GM10266 (cell line): ENCODE data around the gene UPK1A.
"Not testable (repeated sequence)": the region's sequence is repeated elsewhere in the genome, so short reads cannot be mapped to it uniquely, and the experiment has no call there.

Source experiments
- DNase-seq: peaks from one replicate; pipeline ENCODE4 v3.0.0; 2012; ENCODE audit errors: extremely low spot score
- CTCF ChIP-seq: IDR thresholded peaks from 2 replicates; pipeline ENCODE4 v1.5.1; 2012; ENCODE audit warnings: mild to moderate bottlenecking, low read depth; ENCODE audit not compliant: control insufficient read depth, insufficient read depth; ENCODE audit errors: missing control alignments

The UPK1A gene

GRCh38 chr19:35719402-35720162 lies 53.3 kb downstream of the UPK1A start:
- no peak for DNase-seq
- no peak for TF ChIP-seq CTCF

GRCh38 chr19:35720163-35720524 lies 53.8 kb downstream of the UPK1A start:
- no peak for DNase-seq
- TF ChIP-seq CTCF: no peak

GRCh38 chr19:35720648-35721047 lies 54.3 kb downstream of the UPK1A start:
- TF ChIP-seq CTCF: no peak
- no peak for DNase-seq

- no peak for TF ChIP-seq CTCF
Observed at GRCh38 chr19:35721374-35721773, 55.1 kb downstream of the UPK1A start.

GRCh38 chr19:35722461-35722860 lies 56.1 kb downstream of the UPK1A start:
- DNase-seq: no peak
- TF ChIP-seq CTCF: no peak

More at GRCh38 chr19:35721374-35721773, 55.1 kb downstream of the UPK1A start:
- no peak for DNase-seq

GRCh38 chr19:35722897-35723296 lies 56.6 kb downstream of the UPK1A start:
- TF ChIP-seq CTCF: no peak

GRCh38 chr19:35723671-35724070 lies 57.4 kb downstream of the UPK1A start:
- no peak for TF ChIP-seq CTCF
- no peak for DNase-seq

More at GRCh38 chr19:35722897-35723296, 56.6 kb downstream of the UPK1A start:
- DNase-seq: no peak

GRCh38 chr19:35724132-35724531 lies 57.8 kb downstream of the UPK1A start:
- not testable (repeated sequence) for DNase-seq
